Neural progenitor cell (in vitro differentiated cells): ENCODE results near the gene SUOX. TPM values are rescaled to one million over a fixed set of nuclear protein-coding genes. Genes with fewer than 3 reads are reported as not detected.

Experiments
- DNase-seq: peaks from one replicate; pipeline ENCODE4 v3.0.0-alpha.2; 2016; ENCODE audit warnings: low spot score
- H2AFZ ChIP-seq: fragments of 200-600 bp; sonication (generic); replicated peaks from 2 replicates; pipeline ENCODE4 v1.6.1; 2016; ENCODE audit warnings: antibody characterized with exemption
- H3F3A ChIP-seq: fragments of 200-600 bp; sonication (generic); 2 replicates; pipeline ENCODE4 v1.6.1; 2016; ENCODE audit warnings: antibody characterized with exemption, low read depth
- H3K27ac ChIP-seq: fragments of 200-600 bp; sonication (generic); 2 replicates; pipeline ENCODE4 v1.5.1; 2016; ENCODE audit warnings: mild to moderate bottlenecking
- H3K27me3 ChIP-seq: fragments of 200-600 bp; sonication (generic); 2 replicates; pipeline ENCODE4 v1.6.1; 2016; ENCODE audit warnings: mild to moderate bottlenecking, moderate library complexity
- H3K36me3 ChIP-seq: fragments of 200-600 bp; sonication (generic); 2 replicates; pipeline ENCODE4 v1.5.1; 2016
- H3K4me1 ChIP-seq: fragments of 200-600 bp; sonication (generic); 2 replicates; pipeline ENCODE4 v1.6.1; 2016; ENCODE audit warnings: mixed run types
- H3K4me2 ChIP-seq: fragments of 200-600 bp; sonication (generic); 2 replicates; pipeline ENCODE4 v1.6.1; 2016
- H3K4me3 ChIP-seq: fragments of 200-600 bp; sonication (generic); 2 replicates; pipeline ENCODE4 v1.5.1; 2016
- H3K79me2 ChIP-seq: fragments of 200-600 bp; sonication (generic); 2 replicates; pipeline ENCODE4 v1.6.1; 2016; ENCODE audit warnings: low read depth
- H3K9ac ChIP-seq: fragments of 200-600 bp; sonication (generic); 2 replicates; pipeline ENCODE4 v1.6.1; 2016
- H3K9me3 ChIP-seq: fragments of 200-600 bp; sonication (generic); 2 replicates; pipeline ENCODE4 v1.5.1; 2016; ENCODE audit warnings: low read depth
- H4K20me1 ChIP-seq: fragments of 200-600 bp; sonication (generic); 2 replicates; pipeline ENCODE4 v1.6.1; 2016; ENCODE audit warnings: low read depth
- H3K27ac Mint-ChIP-seq: 3 replicates; pipeline ENCODE4 v1.8.0; 2021; ENCODE audit warnings: mixed read lengths
- H3K27me3 Mint-ChIP-seq: 2 replicates; pipeline ENCODE4 v1.8.0; 2022; ENCODE audit warnings: low read depth, mild to moderate bottlenecking, inconsistent platforms, moderate library complexity, mixed read lengths; ENCODE audit not compliant: insufficient read depth
- H3K36me3 Mint-ChIP-seq: 3 replicates; pipeline ENCODE4 v1.8.0; 2021; ENCODE audit warnings: mixed read lengths
- H3K4me1 Mint-ChIP-seq: 3 replicates; pipeline ENCODE4 v1.8.0; 2021; ENCODE audit warnings: mixed read lengths
- H3K4me3 Mint-ChIP-seq: 3 replicates; pipeline ENCODE4 v1.8.0; 2021; ENCODE audit warnings: mild to moderate bottlenecking, moderate library complexity, mixed read lengths
- H3K9me3 Mint-ChIP-seq: 3 replicates; pipeline ENCODE4 v1.8.0; 2020; ENCODE audit warnings: mixed read lengths
- CTCF ChIP-seq: fragments of 200-600 bp; sonication (generic); IDR thresholded peaks from 2 replicates; pipeline ENCODE4 v1.5.1; 2017; ENCODE audit warnings: antibody characterized with exemption, mild to moderate bottlenecking
- EZH2 ChIP-seq: fragments of 200-600 bp; sonication (generic); IDR thresholded peaks from 2 replicates; pipeline ENCODE4 v1.6.1; 2017; ENCODE audit warnings: antibody characterized with exemption, mild to moderate bottlenecking, moderate library complexity
- EZH2phosphoT487 ChIP-seq: fragments of 200-600 bp; sonication (generic); IDR thresholded peaks from 2 replicates; pipeline ENCODE4 v1.6.1; 2017; ENCODE audit warnings: antibody characterized with exemption
- total RNA-seq: library from RNA; depleted of rRNA; stranded (reverse); fragments of >200 nt; gene quantifications from 2 replicates; pipeline ENCODE4 v1.2.3, GENCODE V29; 2015; ENCODE audit warnings: low replicate concordance

Gene SUOX
- total RNA-seq, 1 donor from 2014 or later = 17.5 TPM

- Histone ChIP-seq H3K4me2 (no peak overlapping the region), H3K79me2 (no peaks in the 10 kb centered on the region), H4K20me1 (no peaks in the 10 kb centered on the region), H2AFZ (no peak overlapping the region), H3K27me3 (no peaks in the 10 kb centered on the region), H3K9me3 (no peaks in the 10 kb centered on the region), H3K9ac (no peak overlapping the region), H3F3A (peaks cover 33% of the 10 kb centered on the region), H3K36me3 (peaks cover 7% of the 10 kb centered on the region), H3K27ac (no peak overlapping the region), H3K4me1 (no peaks in the 10 kb centered on the region), H3K4me3 (no peak overlapping the region)
- DNase-seq = no peak
- peaks cover 43% of the 10 kb centered on the region for H3K36me3 Mint-ChIP-seq
- H3K9me3 Mint-ChIP-seq = no peaks in the 10 kb centered on the region
- TF ChIP-seq CTCF (no peak), EZH2 (no peak), EZH2phosphoT487 (no peak)
- H3K27ac Mint-ChIP-seq = no peak overlapping the region
- H3K4me3 Mint-ChIP-seq = no peak overlapping the region
- peaks cover 1% of the 10 kb centered on the region for H3K4me1 Mint-ChIP-seq
- peaks cover 2% of the 10 kb centered on the region for H3K27me3 Mint-ChIP-seq
Observed at GRCh38 chr12:55991110-55991509, 6.0 kb upstream of the SUOX start.

GRCh38 chr12:55993230-55993853 lies 3.7 kb upstream of the SUOX start:
- no peak for DNase-seq
- H3K36me3 ChIP-seq = peaks cover 7% of the 10 kb centered on the region
- no peak overlapping the region for H3K4me3 ChIP-seq
- H3K27ac ChIP-seq = peak overlapping the region; percentile 29
- no peaks in the 10 kb centered on the region for H3K4me1 ChIP-seq
- TF ChIP-seq CTCF (no peak), EZH2 (no peak), EZH2phosphoT487 (no peak)
- no peak overlapping the region for H2AFZ ChIP-seq
- H3F3A ChIP-seq = peaks cover 41% of the 10 kb centered on the region
- H3K9me3 Mint-ChIP-seq = no peaks in the 10 kb centered on the region
- no peak overlapping the region for H3K4me3 Mint-ChIP-seq
- H3K36me3 Mint-ChIP-seq = peaks cover 36% of the 10 kb centered on the region
- H3K9ac ChIP-seq = no peak overlapping the region
- H3K4me1 Mint-ChIP-seq = peaks cover 16% of the 10 kb centered on the region
- no peak overlapping the region for H3K4me2 ChIP-seq
- no peaks in the 10 kb centered on the region for H3K9me3 ChIP-seq
- peaks cover 7% of the 10 kb centered on the region for H3K79me2 ChIP-seq
- H4K20me1 ChIP-seq = no peaks in the 10 kb centered on the region
- H3K27ac Mint-ChIP-seq = no peak overlapping the region
- no peaks in the 10 kb centered on the region for H3K27me3 ChIP-seq
- peaks cover 2% of the 10 kb centered on the region for H3K27me3 Mint-ChIP-seq

- Histone ChIP-seq H4K20me1 (no peaks in the 10 kb centered on the region), H3K79me2 (peaks cover 15% of the 10 kb centered on the region), H2AFZ (no peak overlapping the region), H3K27me3 (no peaks in the 10 kb centered on the region), H3K4me1 (no peaks in the 10 kb centered on the region), H3K9me3 (no peaks in the 10 kb centered on the region), H3F3A (peaks cover 38% of the 10 kb centered on the region), H3K4me2 (no peak overlapping the region), H3K4me3 (no peak overlapping the region), H3K36me3 (peaks cover 7% of the 10 kb centered on the region), H3K27ac (no peak overlapping the region), H3K9ac (no peak overlapping the region)
- H3K4me1 Mint-ChIP-seq = peaks cover 24% of the 10 kb centered on the region
- DNase-seq = no peak
- H3K36me3 Mint-ChIP-seq = peaks cover 24% of the 10 kb centered on the region
- peaks cover 2% of the 10 kb centered on the region for H3K27me3 Mint-ChIP-seq
- no peaks in the 10 kb centered on the region for H3K9me3 Mint-ChIP-seq
- no peak overlapping the region for H3K27ac Mint-ChIP-seq
- TF ChIP-seq CTCF (no peak), EZH2 (no peak), EZH2phosphoT487 (no peak)
- no peak overlapping the region for H3K4me3 Mint-ChIP-seq
Observed at GRCh38 chr12:55995366-55995765, 1.7 kb upstream of the SUOX start.
